Activated CD4-positive, alpha-beta T cell treated with anti-CD3 and anti-CD28 coated beads for 1 hour (primary cell): ENCODE data around the gene STK25.
A peak's percentile ranks its signal among the peaks of the same experiment; 100 is the strongest.

Experiments used
- DNase-seq: peaks from one replicate; pipeline ENCODE4 v3.0.0-alpha.2; 2020

The STK25 gene

GRCh38 chr2:241508240-241509154 lies at the start of gene STK25:
STK25 (minus strand) TSS chr2:241508584; CDS start chr2:241508035, 549 bp downstream.
- peak; percentile 97 for DNase-seq

GRCh38 chr2:241556746-241557145 lies 48.4 kb upstream of the STK25 start:
- no peak for DNase-seq

GRCh38 chr2:241555711-241556110 lies 47.3 kb upstream of the STK25 start:
- DNase-seq = no peak

DNA sequence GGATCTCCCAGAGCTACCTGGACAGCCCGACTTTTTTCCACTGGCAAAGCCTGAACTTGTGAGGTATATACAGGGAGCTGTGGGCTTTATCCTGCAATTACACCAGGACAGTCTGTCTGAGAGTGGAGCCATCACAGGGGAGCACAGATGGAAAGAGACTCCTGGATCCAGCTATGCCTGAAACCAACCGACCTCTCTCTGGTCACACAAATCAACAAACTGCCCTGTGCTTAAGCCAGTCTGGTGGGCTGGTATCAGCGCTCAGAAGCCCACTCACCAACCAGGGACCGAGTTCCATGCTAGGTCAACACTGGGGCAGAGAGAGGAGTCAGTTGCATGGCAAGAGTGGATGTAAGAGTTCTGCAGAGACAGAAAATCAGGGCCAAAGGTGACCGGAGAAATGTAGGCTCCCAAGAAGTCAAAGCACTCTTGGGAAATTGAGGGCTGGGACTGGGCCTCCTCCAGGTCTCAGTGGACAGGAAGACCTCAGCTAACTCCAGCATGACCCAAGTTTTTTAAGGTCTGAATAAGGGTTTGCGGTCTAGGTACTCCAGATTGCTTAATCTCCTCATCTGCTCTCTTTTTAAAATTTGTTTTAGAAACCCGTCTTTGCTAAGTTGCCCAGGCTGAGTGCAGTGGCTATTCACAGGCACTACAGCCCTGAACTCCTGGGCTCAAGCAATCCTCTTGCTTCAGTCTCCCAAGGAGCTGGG lies 46.4 kb upstream of the STK25 start:
- DNase-seq = no peak

DNA sequence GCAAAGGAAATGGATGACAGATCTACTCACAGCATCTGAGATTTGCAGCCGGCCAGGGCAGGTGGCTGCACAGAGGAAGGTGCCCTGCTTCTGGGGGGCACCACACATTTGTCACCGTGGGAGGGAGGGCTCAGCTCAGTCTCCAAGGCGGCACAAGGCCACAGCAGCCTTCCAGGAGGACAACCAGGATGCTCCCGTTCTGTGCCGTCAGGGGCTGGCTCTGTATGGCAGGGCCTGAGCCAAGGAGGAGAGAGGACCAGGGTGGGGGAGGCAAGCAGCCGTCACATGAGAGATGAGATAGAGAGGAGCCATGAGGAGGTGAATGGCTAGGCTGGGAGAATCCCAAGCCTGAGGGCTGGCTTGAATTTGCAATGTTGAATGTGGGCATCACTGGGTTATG lies 45.6 kb upstream of the STK25 start:
- no peak for DNase-seq

DNA sequence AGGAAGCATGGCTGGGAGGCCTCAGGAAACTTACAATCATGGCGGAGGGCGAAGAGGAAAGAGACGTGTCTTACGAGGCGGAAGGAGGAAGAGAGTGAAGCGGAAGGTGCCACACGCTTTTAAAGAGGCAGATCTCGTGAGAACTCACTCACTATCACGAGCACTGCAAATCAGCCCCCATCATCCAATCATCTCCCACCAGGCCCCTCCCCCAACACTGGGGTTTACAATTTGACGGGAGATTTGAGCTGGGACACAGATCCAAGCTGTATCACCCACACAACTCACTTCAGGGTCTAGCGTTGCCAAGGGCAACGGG lies 45.1 kb upstream of the STK25 start:
- DNase-seq = no peak

DNA sequence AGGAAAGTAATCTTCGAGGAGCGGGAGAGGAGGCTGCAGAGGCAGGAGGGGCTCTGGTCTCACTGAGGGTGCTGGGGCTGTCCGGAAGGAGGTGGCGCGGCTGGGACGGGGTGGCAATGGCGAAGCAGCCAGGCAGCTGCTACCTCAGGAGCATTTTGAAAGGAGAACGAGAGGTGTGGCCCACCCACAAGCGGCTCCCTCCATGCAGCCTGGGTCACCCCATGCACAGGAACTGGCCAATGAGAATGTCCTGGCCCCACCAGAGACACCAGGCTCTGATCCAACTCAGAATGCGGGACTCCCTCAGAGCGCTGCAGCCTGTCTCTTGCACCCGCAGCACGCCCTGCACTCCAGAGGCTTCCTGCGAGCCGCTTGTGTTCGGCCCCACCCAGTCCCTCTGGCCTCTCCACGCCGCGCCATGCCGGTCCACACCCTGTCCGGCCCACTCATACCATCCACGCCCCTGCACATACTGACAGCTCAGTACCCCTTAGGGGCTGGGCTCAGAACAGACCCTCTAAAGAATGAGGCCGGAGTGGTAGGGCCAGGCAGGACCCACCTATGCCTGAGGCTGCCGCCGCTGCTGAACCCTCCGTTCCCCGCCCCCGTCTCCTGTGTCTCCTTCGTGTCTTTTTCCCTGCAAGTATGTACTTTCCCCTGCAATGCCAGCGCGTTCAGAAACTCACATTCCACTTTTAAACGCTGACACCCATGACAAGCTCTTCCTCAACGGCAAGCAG lies 43.8 kb upstream of the STK25 start:
- no peak for DNase-seq

- no peak for DNase-seq
Measured at GRCh38 chr2:241551599-241551997, 43.2 kb upstream of the STK25 start.

- DNase-seq = no peak
Measured at GRCh38 chr2:241550616-241551580, 42.5 kb upstream of the STK25 start.

DNA sequence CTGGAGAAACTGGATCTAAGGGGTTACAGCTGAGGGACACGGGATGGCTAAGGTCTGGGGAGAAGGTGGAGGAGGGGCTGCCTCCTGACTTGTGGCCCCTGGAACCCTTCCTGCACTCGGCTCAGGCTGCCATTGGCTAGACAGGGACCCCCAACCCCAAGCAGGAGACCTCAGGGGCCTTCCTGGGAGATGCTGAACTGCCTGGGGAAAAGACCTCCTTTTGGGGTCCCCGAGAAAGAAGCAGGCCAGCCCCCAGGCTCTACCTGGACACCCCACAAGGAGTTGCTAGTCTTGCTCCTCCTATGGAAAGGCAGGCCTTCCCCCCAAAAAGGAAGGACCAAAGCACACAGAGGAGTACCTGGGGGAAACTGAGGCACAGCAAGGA lies 40.1 kb upstream of the STK25 start:
- DNase-seq = no peak

- no peak for DNase-seq
Measured at GRCh38 chr2:241547781-241548450, 39.5 kb upstream of the STK25 start.

- DNase-seq = no peak
Measured at GRCh38 chr2:241546771-241547498, 38.6 kb upstream of the STK25 start.

DNA sequence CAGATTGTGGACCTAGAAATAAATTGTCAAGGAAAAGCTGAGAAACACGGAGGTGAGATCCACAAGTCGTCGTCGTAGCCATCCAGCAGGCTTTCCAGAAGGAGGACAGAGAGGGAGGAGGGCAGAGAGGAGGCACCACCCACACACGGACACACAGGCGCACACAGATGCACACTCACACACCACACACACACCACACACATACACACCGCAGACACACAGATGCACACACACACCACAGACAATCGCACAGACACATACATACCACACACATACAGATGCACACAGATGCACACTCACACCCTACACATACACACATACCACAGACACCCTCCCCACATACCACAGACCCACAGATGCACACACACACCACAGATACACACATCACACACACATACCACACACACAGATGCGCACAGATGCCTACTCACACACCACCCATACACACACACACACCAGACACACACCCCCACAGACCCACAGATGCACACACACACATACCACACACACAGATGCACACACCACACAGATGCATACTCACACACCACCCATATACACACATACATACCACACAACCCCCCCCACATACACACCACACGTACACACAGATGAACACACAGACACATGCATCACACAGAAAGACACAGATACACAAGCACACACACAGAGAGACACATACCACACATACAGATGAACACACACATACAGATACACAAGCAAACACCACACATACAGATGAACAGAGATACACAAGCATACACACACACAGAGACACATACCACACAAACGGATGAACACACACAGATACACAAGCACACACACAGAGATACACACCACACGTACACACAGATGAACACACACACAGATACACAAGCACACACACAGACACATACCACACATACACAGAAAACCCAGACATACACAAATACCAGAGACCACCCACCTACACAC lies 37.4 kb upstream of the STK25 start:
- no peak for DNase-seq

GRCh38 chr2:241545106-241545505 lies 36.7 kb upstream of the STK25 start:
- no peak for DNase-seq

- DNase-seq = no peak
Measured at GRCh38 chr2:241542278-241542605, 33.9 kb upstream of the STK25 start.

GRCh38 chr2:241541564-241542277 lies 33.3 kb upstream of the STK25 start:
- no peak for DNase-seq

- DNase-seq = peak; percentile 40
Measured at GRCh38 chr2:241540771-241541561, 32.6 kb upstream of the STK25 start.

- no peak for DNase-seq
Measured at GRCh38 chr2:241540401-241540770, 32.0 kb upstream of the STK25 start.
